Astrocyte (in vitro differentiated cells and primary cell): ENCODE results near the gene C16orf54. TPM values are rescaled to one million over a fixed set of nuclear protein-coding genes. Genes with fewer than 3 reads are reported as not detected.
"Not testable (repeated sequence)": the region's sequence is repeated elsewhere in the genome, so short reads cannot be mapped to it uniquely, and the experiment has no call there.

Experiments used
- DNase-seq: peaks from one replicate; pipeline ENCODE4 v3.0.0-alpha.2; 2010; ENCODE audit warnings: low read depth
- FAIRE-seq: peaks from 2 replicates; lab custom pipeline; 2011; peaks lifted over from hg19 to GRCh38; lab: Jason Lieb, UNC
- H2AFZ ChIP-seq: 2 replicates; pipeline ENCODE4 v1.6.0; 2012; ENCODE audit warnings: low read depth, low read length, inconsistent platforms
- H3K27ac ChIP-seq: 2 replicates; pipeline ENCODE4 v1.5.1; 2011; ENCODE audit warnings: low read depth, low read length, inconsistent platforms
- H3K27me3 ChIP-seq: 2 replicates; pipeline ENCODE4 v1.6.0; 2011; ENCODE audit warnings: low read length, inconsistent platforms; ENCODE audit not compliant: insufficient read depth
- H3K36me3 ChIP-seq: 2 replicates; pipeline ENCODE4 v1.5.1; 2011; ENCODE audit warnings: low read length, inconsistent platforms; ENCODE audit not compliant: insufficient read depth
- H3K4me1 ChIP-seq: 2 replicates; pipeline ENCODE4 v1.5.1; 2011; ENCODE audit warnings: low read length, inconsistent platforms; ENCODE audit not compliant: insufficient read depth
- H3K4me2 ChIP-seq: 2 replicates; pipeline ENCODE4 v1.6.0; 2012; ENCODE audit warnings: low read length, inconsistent platforms
- H3K4me3 ChIP-seq: 2 replicates; pipeline ENCODE4 v1.5.1; 2011; ENCODE audit warnings: low read depth, mild to moderate bottlenecking, low read length, inconsistent platforms; ENCODE audit not compliant: insufficient read depth
- H3K79me2 ChIP-seq: 2 replicates; pipeline ENCODE4 v1.6.0; 2012; ENCODE audit warnings: mild to moderate bottlenecking, low read length, inconsistent platforms; ENCODE audit not compliant: insufficient read depth
- H3K9ac ChIP-seq: 2 replicates; pipeline ENCODE4 v1.6.0; 2012; ENCODE audit warnings: mild to moderate bottlenecking, low read length, inconsistent platforms
- H3K9me3 ChIP-seq: 2 replicates; pipeline ENCODE4 v1.5.1; 2012; ENCODE audit warnings: low read depth, mild to moderate bottlenecking, low read length, inconsistent platforms; ENCODE audit not compliant: insufficient read depth
- H4K20me1 ChIP-seq: 2 replicates; pipeline ENCODE4 v1.6.0; 2012; ENCODE audit warnings: low read length, inconsistent platforms; ENCODE audit not compliant: insufficient read depth
- H3K27ac Mint-ChIP-seq: one replicate; pipeline ENCODE4 v1.8.0; 2021; ENCODE audit warnings: mild to moderate bottlenecking, mixed read lengths; ENCODE audit not compliant: unreplicated experiment
- H3K27me3 Mint-ChIP-seq: one replicate; pipeline ENCODE4 v1.8.0; 2021; ENCODE audit warnings: low read depth, mixed read lengths; ENCODE audit not compliant: unreplicated experiment
- H3K36me3 Mint-ChIP-seq: one replicate; pipeline ENCODE4 v1.8.0; 2021; ENCODE audit warnings: low read depth, mixed read lengths; ENCODE audit not compliant: unreplicated experiment
- H3K4me1 Mint-ChIP-seq: one replicate; pipeline ENCODE4 v1.8.0; 2021; ENCODE audit warnings: low read depth, mixed read lengths; ENCODE audit not compliant: unreplicated experiment
- H3K4me3 Mint-ChIP-seq: one replicate; pipeline ENCODE4 v1.8.0; 2021; ENCODE audit warnings: mild to moderate bottlenecking, moderate library complexity, mixed read lengths; ENCODE audit not compliant: unreplicated experiment
- H3K9me3 Mint-ChIP-seq: one replicate; pipeline ENCODE4 v1.8.0; 2021; ENCODE audit warnings: mild to moderate bottlenecking, mixed read lengths; ENCODE audit not compliant: unreplicated experiment
- CTCF ChIP-seq: IDR thresholded peaks from 2 replicates; pipeline ENCODE4 v1.5.1; 2011; ENCODE audit warnings: low read depth, mild to moderate bottlenecking, inconsistent platforms, low read length, moderate library complexity; ENCODE audit not compliant: insufficient read depth
- EZH2 ChIP-seq: IDR thresholded peaks from 2 replicates; pipeline ENCODE4 v1.6.1; 2012; ENCODE audit warnings: mild to moderate bottlenecking, low read length, inconsistent platforms; ENCODE audit not compliant: insufficient read depth
- total RNA-seq: library from RNA; stranded (reverse); gene quantifications from 2 replicates; pipeline ENCODE4 v1.2.1, GENCODE V29; 2021

The C16orf54 gene
- total RNA-seq, 1 donor from 2014 or later = not detected

DNA sequence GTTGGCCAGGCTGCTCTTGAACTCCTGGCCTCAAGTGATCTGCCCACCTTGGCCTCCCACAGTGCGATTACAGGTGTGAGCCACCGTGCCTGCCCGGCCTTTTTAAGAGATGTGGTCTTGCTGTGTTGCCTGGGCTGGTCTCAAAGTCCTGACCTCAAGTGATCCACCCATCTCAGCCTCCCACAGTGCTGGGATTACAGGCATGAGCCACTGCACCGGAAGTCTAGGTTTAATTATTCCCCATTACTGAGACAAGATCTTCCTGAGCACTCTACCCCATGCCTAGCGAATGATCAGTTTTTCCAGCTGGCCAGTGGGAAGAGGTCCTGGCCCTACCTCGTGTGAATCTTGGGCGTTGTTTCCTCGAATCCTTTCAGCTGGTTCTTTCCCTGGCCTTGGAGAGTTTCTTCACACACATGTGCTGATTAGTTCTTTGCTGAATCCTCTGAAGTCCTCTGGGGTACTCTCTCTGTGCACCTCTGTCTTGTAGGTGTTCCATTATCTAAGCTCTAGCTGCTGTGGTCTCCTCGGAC, 18.9 kb downstream of the C16orf54 start:
- no peak overlapping the region for H3K4me2 ChIP-seq
- H3K27me3 ChIP-seq = peaks cover 2% of the 10 kb centered on the region
- no peaks in the 10 kb centered on the region for H3K36me3 ChIP-seq
- DNase-seq = no peak
- no peak for FAIRE-seq
- no peaks in the 10 kb centered on the region for H3K4me1 Mint-ChIP-seq
- no peak overlapping the region for H3K27ac ChIP-seq
- no peak overlapping the region for H2AFZ ChIP-seq
- no peaks in the 10 kb centered on the region for H3K9me3 ChIP-seq
- H3K27ac Mint-ChIP-seq = no peak overlapping the region
- H3K9me3 Mint-ChIP-seq = no peaks in the 10 kb centered on the region
- H3K36me3 Mint-ChIP-seq = no peaks in the 10 kb centered on the region
- H3K79me2 ChIP-seq = no peaks in the 10 kb centered on the region
- no peaks in the 10 kb centered on the region for H3K27me3 Mint-ChIP-seq
- H3K4me3 Mint-ChIP-seq = no peak overlapping the region
- TF ChIP-seq EZH2 = no peak
- no peaks in the 10 kb centered on the region for H4K20me1 ChIP-seq
- H3K4me3 ChIP-seq = no peak overlapping the region
- no peak overlapping the region for H3K9ac ChIP-seq
- no peaks in the 10 kb centered on the region for H3K4me1 ChIP-seq

- not testable (repeated sequence) for H3K36me3 ChIP-seq, H3K9me3 ChIP-seq, FAIRE-seq, H3K27me3 ChIP-seq, H4K20me1 ChIP-seq, H3K27ac ChIP-seq, H3K9me3 Mint-ChIP-seq, H3K4me1 ChIP-seq, H3K79me2 ChIP-seq, H3K9ac ChIP-seq, H3K36me3 Mint-ChIP-seq, H3K4me3 ChIP-seq, H3K27me3 Mint-ChIP-seq, H3K4me3 Mint-ChIP-seq, H3K4me1 Mint-ChIP-seq
- peak; percentile 54 for DNase-seq
- peak overlapping the region; percentile 18 for H3K27ac Mint-ChIP-seq
- peak overlapping the region; percentile 52 for H2AFZ ChIP-seq
- peak; percentile 42 for TF ChIP-seq CTCF
- H3K4me2 ChIP-seq = peak overlapping the region; percentile 33
Observed at GRCh38 chr16:29721167-29721879, 24.5 kb downstream of the C16orf54 start.

DNA sequence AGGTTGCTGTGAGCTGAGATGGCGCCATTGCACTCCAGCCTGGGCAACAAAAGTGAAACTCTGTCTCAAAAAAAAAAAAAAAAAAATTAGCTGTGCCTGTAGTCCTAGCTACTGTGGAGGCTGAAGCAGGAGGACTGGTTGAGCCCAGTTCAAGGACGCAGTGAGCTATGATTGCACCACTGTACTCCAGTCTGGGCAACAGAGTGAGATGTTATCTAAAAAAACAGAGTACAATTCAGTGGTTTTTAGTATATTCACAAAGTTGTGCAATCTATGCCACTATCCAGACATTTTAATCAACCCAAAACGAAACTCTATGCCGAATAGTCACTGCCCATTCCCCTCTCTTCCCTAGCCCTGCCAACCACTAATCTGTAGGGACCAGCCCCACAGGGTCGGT, 25.1 kb downstream of the C16orf54 start:
- Histone ChIP-seq H3K4me2 (no peak overlapping the region), H2AFZ (no peak overlapping the region), H3K4me3 (no peak overlapping the region), H3K27me3 (no peaks in the 10 kb centered on the region), H3K27ac (no peak overlapping the region), H3K4me1 (no peaks in the 10 kb centered on the region), H4K20me1 (no peaks in the 10 kb centered on the region), H3K9ac (no peak overlapping the region), H3K36me3 (no peaks in the 10 kb centered on the region), H3K79me2 (no peaks in the 10 kb centered on the region), H3K9me3 (no peaks in the 10 kb centered on the region)
- H3K36me3 Mint-ChIP-seq = no peaks in the 10 kb centered on the region
- no peak overlapping the region for H3K4me3 Mint-ChIP-seq
- H3K4me1 Mint-ChIP-seq = no peaks in the 10 kb centered on the region
- no peaks in the 10 kb centered on the region for H3K9me3 Mint-ChIP-seq
- no peak for TF ChIP-seq CTCF
- TF ChIP-seq EZH2 = no peak
- DNase-seq (no peak), FAIRE-seq (no peak)
- H3K27me3 Mint-ChIP-seq = no peaks in the 10 kb centered on the region
- peak overlapping the region; percentile 18 for H3K27ac Mint-ChIP-seq
